ENCODE results near the gene EEF1AKMT2. TPM values are rescaled to one million over a fixed set of nuclear protein-coding genes. Genes with fewer than 3 reads are reported as not detected.
"Not testable (repeated sequence)": the region's sequence is repeated elsewhere in the genome, so short reads cannot be mapped to it uniquely, and the experiment has no call there.

Gene EEF1AKMT2
- total RNA-seq, 4 donors from 2014 or later, result 23.8 to 33.6 (median 26.6) TPM

DNA sequence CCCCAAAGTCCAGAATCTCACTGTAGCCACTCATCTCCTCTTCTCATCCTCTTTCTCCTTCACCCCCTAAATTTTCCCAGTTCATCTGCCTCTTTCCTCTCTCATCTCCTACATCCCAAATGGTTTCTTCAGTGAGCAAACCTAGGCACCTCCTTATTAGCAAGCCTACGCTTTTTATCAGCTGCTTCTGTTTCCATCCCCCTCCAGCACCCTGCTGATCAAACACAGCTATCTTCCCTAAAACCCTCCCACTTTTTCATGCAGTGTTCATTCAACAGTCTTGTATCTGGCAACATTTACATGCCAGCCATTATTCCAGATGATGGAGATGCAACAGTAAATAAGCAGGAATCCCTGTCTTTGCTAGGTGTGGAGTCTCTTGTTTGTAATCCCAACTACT lies 6.7 kb upstream of the EEF1AKMT2 start:
- Histone ChIP-seq H3K36me3 (no peaks in the 10 kb centered on the region), H3K9me3 (no peaks in the 10 kb centered on the region), H3K4me1 (peaks cover 6 to 11% of the 10 kb centered on the region in 2 donors), H3K4me3 (replicated peaks in 1 of 3) (no peak overlapping the region), H3K27me3 (no peaks in the 10 kb centered on the region), H3K27ac (no peak overlapping the region)
- no peak for TF ChIP-seq POLR2A (IDR thresholded peaks at IDR 0.05)
- TF ChIP-seq, protein P1, sequence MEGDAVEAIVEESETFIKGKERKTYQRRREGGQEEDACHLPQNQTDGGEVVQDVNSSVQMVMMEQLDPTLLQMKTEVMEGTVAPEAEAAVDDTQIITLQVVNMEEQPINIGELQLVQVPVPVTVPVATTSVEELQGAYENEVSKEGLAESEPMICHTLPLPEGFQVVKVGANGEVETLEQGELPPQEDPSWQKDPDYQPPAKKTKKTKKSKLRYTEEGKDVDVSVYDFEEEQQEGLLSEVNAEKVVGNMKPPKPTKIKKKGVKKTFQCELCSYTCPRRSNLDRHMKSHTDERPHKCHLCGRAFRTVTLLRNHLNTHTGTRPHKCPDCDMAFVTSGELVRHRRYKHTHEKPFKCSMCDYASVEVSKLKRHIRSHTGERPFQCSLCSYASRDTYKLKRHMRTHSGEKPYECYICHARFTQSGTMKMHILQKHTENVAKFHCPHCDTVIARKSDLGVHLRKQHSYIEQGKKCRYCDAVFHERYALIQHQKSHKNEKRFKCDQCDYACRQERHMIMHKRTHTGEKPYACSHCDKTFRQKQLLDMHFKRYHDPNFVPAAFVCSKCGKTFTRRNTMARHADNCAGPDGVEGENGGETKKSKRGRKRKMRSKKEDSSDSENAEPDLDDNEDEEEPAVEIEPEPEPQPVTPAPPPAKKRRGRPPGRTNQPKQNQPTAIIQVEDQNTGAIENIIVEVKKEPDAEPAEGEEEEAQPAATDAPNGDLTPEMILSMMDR (IDR thresholded peaks at IDR 0.05), result no peak
- 87% methylated on average over 1 of the region's 1 CpG for WGBS, 2 donors
- intact Hi-C loops (cut with DNase I), result no loop called here
- no peak for DNase-seq

DNA sequence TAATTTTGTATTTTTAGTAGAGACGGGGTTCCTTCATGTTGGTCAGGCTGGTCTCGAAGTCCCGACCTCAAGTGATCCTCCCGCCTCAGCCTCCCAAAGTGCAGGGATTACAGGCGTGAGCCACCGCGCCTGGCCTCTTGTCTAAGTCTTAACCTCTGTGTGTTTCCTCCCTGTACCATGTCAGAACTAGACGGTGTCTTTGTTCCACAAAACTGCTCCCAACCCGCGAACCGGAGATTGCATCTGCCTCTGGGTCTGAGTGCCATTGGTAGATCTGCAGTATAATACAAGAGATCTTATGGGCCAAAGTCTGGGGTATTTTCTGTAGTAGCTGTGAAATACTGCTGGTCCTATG lies 1.3 kb upstream of the EEF1AKMT2 start:
- DNase-seq, result no peak
- Histone ChIP-seq H3K4me3 (replicated peaks in 1 of 3) (no peak overlapping the region), H3K36me3 (no peaks in the 10 kb centered on the region), H3K4me1 (peaks cover 0 to 10% of the 10 kb centered on the region in 2 donors), H3K9me3 (no peaks in the 10 kb centered on the region), H3K27ac (no peak overlapping the region), H3K27me3 (no peaks in the 10 kb centered on the region)
- 95 to 98% methylated on average over 11 of the region's 11 CpGs for WGBS, 2 donors
- intact Hi-C loops (cut with DNase I), result no loop called here
- no peak for TF ChIP-seq POLR2A (IDR thresholded peaks at IDR 0.05)
- TF ChIP-seq, protein P1 (IDR thresholded peaks at IDR 0.05), result no peak

DNA sequence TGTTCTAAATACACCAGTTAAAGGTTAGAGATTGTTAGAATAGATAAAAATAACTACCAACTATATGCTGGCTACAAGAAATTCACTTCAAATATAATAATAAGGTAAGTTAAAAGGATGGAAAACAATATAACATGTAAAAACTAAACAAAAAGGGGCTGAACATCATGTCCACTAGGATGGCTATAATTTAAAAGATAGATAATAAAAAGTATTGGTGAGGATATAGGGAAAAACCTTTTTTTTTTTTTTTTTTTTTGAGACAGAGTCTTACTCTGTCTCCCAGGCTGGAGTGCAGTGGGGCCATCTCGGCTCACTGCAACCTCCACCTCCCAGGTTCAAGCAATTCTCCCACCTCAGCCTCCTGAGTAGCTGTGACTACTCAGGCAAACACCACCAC lies 8.8 kb downstream of the EEF1AKMT2 start:
- intact Hi-C loops (cut with DNase I); H3K4me3 ChIP-seq (replicated peaks in 1 of 3); H3K9me3 ChIP-seq; DNase-seq; H3K36me3 ChIP-seq; H3K27me3 ChIP-seq; H3K27ac ChIP-seq; H3K4me1 ChIP-seq: not testable (repeated sequence)
- WGBS, 2 donors, result 91 to 92% methylated on average over 1 of the region's 1 CpG

DNA sequence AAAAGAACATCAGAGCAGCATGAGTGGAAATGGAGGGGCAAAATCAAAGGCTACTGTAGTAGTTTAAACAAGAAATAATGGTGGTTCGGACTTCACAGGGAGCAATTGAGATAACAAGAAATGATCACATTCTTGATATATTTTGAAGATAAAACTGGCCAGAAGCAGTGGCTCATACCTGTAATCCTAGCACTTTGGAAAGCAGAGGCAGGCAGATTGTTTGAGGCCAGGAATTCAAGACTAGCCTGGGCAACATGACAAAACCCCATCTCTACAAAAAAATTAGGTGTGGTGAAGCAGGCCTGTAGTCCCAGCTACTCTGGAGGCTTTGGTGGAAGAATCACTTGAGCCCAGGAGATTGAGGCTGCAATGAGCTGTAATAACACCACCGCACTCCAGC lies 22.9 kb downstream of the EEF1AKMT2 start:
- peaks cover 0 to 2% of the 10 kb centered on the region in 2 donors for H3K4me1 ChIP-seq
- H3K9me3 ChIP-seq, result no peaks in the 10 kb centered on the region
- no peak for DNase-seq
- H3K27me3 ChIP-seq, result no peaks in the 10 kb centered on the region
- intact Hi-C loops (cut with DNase I), result no loop called here
- whole genome bisulfite sequencing, 2 donors, result 91 to 94% methylated on average over 2 of the region's 2 CpGs
- no peaks in the 10 kb centered on the region for H3K36me3 ChIP-seq
- no peak overlapping the region for H3K27ac ChIP-seq
- no peak overlapping the region for H3K4me3 ChIP-seq (replicated peaks in 1 of 3)
- no peak for TF ChIP-seq POLR2A (IDR thresholded peaks at IDR 0.05)
- TF ChIP-seq, protein P1 (IDR thresholded peaks at IDR 0.05), result no peak

DNA sequence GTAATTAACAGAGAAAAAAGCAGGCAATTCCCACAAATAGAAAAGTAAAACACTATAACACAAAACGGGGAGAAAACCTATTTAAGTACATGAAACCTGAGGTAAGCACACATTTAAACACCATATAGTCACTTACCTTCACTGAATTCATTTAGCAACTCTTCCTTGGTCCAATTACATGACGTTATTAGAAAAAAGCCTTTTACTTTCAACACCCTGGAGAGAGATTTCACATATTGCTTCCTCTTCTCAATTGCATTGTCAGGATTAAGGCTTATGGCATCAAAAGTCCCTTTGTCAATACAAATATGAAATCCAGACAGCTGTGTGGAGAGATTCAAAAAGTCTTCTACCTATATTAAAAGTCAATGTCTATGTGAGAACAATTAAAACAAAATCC lies 26.4 kb downstream of the EEF1AKMT2 start:
- intact Hi-C loops (cut with DNase I), result no loop called here
- H3K36me3 ChIP-seq, result peaks cover under 1% of the 10 kb centered on the region in 2 donors
- TF ChIP-seq, protein P1 (IDR thresholded peaks at IDR 0.05), result no peak
- TF ChIP-seq POLR2A (IDR thresholded peaks at IDR 0.05), result no peak
- no peaks in the 10 kb centered on the region for H3K9me3 ChIP-seq
- no peak overlapping the region for H3K27ac ChIP-seq
- WGBS, 2 donors, result 89 to 93% methylated on average over 2 of the region's 2 CpGs
- no peaks in the 10 kb centered on the region for H3K27me3 ChIP-seq
- H3K4me3 ChIP-seq (replicated peaks in 1 of 3), result no peak overlapping the region
- DNase-seq, result no peak
- peaks cover 3 to 5% of the 10 kb centered on the region in 2 donors for H3K4me1 ChIP-seq

DNA sequence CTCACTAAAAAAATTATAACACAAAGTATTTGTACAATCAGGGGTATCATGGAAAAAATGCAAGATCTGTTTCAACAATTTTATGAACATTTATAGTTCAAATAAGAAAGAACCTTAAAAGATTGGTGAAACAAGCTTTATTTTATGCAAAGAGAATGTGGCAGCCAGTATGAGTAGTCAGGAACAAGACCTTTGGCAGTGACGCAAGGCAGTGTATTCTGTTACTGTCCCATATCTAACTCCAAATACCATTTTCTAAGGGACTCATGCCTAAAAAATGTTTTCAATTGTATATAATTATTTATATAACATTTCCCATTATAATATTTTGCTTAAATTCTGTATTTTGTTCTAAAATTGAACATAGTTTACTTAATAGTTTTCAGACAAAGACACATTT lies 28.4 kb downstream of the EEF1AKMT2 start:
- H3K4me1 ChIP-seq, result peaks cover 3 to 5% of the 10 kb centered on the region in 2 donors
- intact Hi-C loops (cut with DNase I), result no loop called here
- TF ChIP-seq, protein P1 (IDR thresholded peaks at IDR 0.05), result no peak
- no peak for TF ChIP-seq POLR2A (IDR thresholded peaks at IDR 0.05)
- H3K4me3 ChIP-seq (replicated peaks in 1 of 3), result no peak overlapping the region
- no peak overlapping the region for H3K27ac ChIP-seq
- H3K9me3 ChIP-seq, result no peaks in the 10 kb centered on the region
- H3K36me3 ChIP-seq, result peaks cover 8 to 9% of the 10 kb centered on the region in 2 donors
- H3K27me3 ChIP-seq, result no peaks in the 10 kb centered on the region
- 93 to 97% methylated on average over 1 of the region's 1 CpG for WGBS, 2 donors
- DNase-seq, result no peak
